AG10803 (cell line): ENCODE results near the gene TWIST2.

Source experiments
- DNase-seq: peaks from one replicate; pipeline ENCODE4 v3.0.0; 2010; ENCODE audit warnings: low read depth
- H3K4me3 ChIP-seq: 2 replicates; pipeline ENCODE4 v1.5.1; 2011; ENCODE audit warnings: mild to moderate bottlenecking, low read length, control low read depth
- CTCF ChIP-seq: conservative IDR thresholded peaks from 2 replicates; pipeline ENCODE4 v1.5.1; 2011; ENCODE audit warnings: mild to moderate bottlenecking, low read length, control low read depth, inconsistent platforms

Gene TWIST2

GRCh38 chr2:238924796-238925195, 76.9 kb downstream of the TWIST2 start:
- DNase-seq = no peak
- no peak for TF ChIP-seq CTCF
- H3K4me3 ChIP-seq = no peak overlapping the region

GRCh38 chr2:238925281-238925680, 77.4 kb downstream of the TWIST2 start:
- no peak overlapping the region for H3K4me3 ChIP-seq
- DNase-seq = no peak

DNA sequence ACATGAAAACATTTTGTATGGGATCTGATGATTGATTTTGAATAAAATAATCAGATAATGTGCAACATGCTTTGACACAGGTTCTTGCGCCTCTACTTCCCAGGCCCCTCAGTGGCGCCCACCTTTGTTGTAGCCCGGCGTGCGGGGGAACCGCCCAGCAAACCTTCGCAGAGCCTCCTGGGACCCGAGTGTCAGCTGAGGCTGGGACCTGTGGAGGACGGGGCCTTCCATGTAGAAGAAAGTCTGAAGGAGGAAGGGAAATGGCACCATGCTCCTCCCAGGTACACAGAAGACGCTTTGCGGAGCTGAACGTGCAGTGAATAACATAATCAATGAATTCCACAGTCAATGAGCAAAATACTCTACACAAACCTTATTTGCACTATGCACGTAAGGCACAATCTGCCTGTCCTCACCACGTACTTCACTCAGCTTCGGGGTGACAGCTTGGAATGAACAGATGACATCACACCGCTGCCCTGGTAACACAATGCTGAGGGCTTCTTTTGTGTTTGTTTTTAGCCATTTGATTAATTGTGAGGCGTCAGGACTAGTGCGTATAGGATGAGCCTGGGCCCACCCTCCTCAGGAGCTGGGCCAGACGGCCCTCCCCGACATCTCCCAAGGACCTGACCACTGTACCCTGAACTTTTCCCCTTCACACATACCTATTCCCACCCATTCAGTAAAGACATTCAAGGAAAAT, 78.1 kb downstream of the TWIST2 start:
- TF ChIP-seq CTCF = no peak
- no peak overlapping the region for H3K4me3 ChIP-seq
- DNase-seq = no peak

More at GRCh38 chr2:238925281-238925680, 77.4 kb downstream of the TWIST2 start:
- no peak for TF ChIP-seq CTCF

DNA sequence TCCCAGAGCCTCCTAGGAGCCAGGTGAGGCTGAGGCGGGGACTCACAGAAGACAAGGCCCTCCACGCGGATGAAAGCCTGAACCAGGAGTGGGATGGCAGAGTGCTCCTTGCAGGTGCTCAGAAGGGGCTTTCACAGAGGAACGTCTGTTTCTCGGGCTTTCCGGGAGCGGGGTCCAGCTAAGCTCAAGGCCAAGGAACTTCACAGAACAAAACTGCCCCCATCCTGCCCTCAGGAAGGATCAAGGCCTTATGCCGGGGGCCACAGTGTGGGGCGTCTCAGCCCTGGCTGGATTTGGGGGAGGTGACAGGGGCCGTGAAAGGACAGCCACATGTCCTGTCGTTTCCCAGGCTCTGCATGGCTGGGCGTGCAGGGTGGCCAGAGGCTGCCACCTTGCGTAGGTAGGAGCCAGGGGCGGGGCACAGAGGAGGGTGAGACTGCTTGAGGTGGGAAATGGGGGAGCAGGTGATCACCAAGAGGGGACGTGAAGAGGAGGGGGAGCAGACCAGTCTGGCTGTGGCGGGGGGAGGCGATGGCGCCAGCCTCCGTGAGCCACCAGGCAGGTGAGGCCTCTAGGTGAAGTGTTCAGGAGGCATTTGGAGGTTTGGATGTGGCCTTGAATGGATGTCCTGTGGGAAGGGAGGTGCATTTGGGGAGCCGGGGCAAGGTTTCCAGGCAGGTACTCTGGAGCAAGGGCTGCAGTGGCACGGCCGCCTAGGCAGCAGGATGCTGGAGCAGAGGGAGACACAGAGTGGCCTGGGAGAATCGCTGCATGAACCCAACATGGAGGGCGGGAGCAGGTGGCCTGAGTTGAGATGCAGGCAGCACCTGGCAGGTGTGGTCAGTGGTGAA, 79.1 kb downstream of the TWIST2 start:
- no peak for DNase-seq
- no peak for TF ChIP-seq CTCF

GRCh38 chr2:238927746-238928519, 80.0 kb downstream of the TWIST2 start:
- H3K4me3 ChIP-seq = no peak overlapping the region
- TF ChIP-seq CTCF = no peak
- no peak for DNase-seq

More for the DNA sequence above, 79.1 kb downstream of the TWIST2 start:
- H3K4me3 ChIP-seq = no peak overlapping the region

DNA sequence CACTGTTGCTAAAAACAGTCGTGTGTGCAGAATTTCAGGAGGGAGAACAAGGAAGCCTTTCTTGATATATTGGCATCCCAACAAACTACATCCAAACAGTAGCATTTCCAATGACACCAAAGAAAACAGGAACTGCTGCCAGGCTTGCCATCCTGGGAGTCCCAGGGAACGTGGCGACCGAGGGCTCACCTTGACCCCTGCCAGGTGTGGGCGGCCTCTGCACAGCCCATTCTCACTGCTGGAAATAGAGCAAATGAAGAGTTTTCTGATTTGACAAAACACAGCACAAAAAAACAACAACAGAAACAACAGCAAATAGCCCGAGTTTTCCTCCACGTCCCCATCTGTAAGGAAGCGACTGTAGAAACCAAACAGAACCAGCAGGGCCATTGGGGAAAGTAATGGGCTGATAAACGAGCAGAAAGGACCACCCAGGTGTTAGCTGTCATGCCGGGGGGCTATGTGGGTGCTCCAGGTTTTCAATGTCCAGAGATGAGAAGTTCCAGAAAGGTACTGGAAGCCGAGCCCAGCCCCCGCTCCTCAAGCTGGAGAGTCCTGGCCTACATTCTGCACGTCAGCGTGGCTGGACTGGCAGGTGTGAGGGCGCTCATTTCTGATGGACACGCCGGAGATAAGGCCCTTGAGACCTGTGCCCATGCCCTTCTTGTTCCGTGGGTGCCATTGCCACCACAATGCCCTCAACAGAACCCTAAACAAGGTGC, 80.8 kb downstream of the TWIST2 start:
- H3K4me3 ChIP-seq = no peak overlapping the region
- DNase-seq = no peak
- TF ChIP-seq CTCF = no peak
